Measurements from ENCODE around the gene CRNKL1.

CRNKL1 gene

GRCh38 chr20:20024942-20025341, 27.3 kb downstream of the CRNKL1 start:
- Histone ChIP-seq H3K9ac (ENCODE audit: low read depth in 1 of 2, low read length in 2 of 2) (no peak overlapping the region), H3K9me3 (ENCODE audit: control insufficient read depth in 1 of 2, low read length in 2 of 2) (no peaks in the 10 kb centered on the region), H3K4me1 (ENCODE audit: control insufficient read depth in 1 of 2, insufficient read depth in 2 of 2, low read length in 2 of 2) (peaks cover 0 to 8% of the 10 kb centered on the region in 2 donors), H3K36me3 (ENCODE audit: control insufficient read depth in 1 of 2, insufficient read depth in 2 of 2, low read length in 2 of 2) (peaks cover 5 to 32% of the 10 kb centered on the region in 2 donors), H3K27me3 (ENCODE audit: control insufficient read depth in 1 of 2, insufficient read depth in 2 of 2, low read length in 2 of 2) (no peaks in the 10 kb centered on the region), H3K4me3 (ENCODE audit: low read depth in 1 of 2, low read length in 2 of 2) (no peak overlapping the region), H3K27ac (ENCODE audit: low read depth, low read length) (no peak overlapping the region)

- Histone ChIP-seq H3K4me1 (ENCODE audit: control insufficient read depth in 1 of 2, insufficient read depth in 2 of 2, low read length in 2 of 2) (peaks cover 4 to 16% of the 10 kb centered on the region in 2 donors), H3K9me3 (ENCODE audit: control insufficient read depth in 1 of 2, low read length in 2 of 2) (no peaks in the 10 kb centered on the region), H3K27me3 (ENCODE audit: control insufficient read depth in 1 of 2, insufficient read depth in 2 of 2, low read length in 2 of 2) (no peaks in the 10 kb centered on the region), H3K9ac (ENCODE audit: low read depth in 1 of 2, low read length in 2 of 2) (no peak overlapping the region), H3K36me3 (ENCODE audit: control insufficient read depth in 1 of 2, insufficient read depth in 2 of 2, low read length in 2 of 2) (peaks cover 5 to 29% of the 10 kb centered on the region in 2 donors), H3K4me3 (ENCODE audit: low read depth in 1 of 2, low read length in 2 of 2) (no peak overlapping the region), H3K27ac (ENCODE audit: low read depth, low read length) (no peak overlapping the region)
Measured at GRCh38 chr20:20023395-20023794, 28.9 kb downstream of the CRNKL1 start.

- H3K9ac ChIP-seq (ENCODE audit: low read depth in 1 of 2, low read length in 2 of 2), result no peak overlapping the region
- H3K4me1 ChIP-seq (ENCODE audit: control insufficient read depth in 1 of 2, insufficient read depth in 2 of 2, low read length in 2 of 2), result peaks cover 10 to 25% of the 10 kb centered on the region in 2 donors
- H3K9me3 ChIP-seq (ENCODE audit: control insufficient read depth in 1 of 2, low read length in 2 of 2), result no peaks in the 10 kb centered on the region
- H3K4me3 ChIP-seq (ENCODE audit: low read depth in 1 of 2, low read length in 2 of 2), result no peak overlapping the region
- no peaks in the 10 kb centered on the region for H3K27me3 ChIP-seq (ENCODE audit: control insufficient read depth in 1 of 2, insufficient read depth in 2 of 2, low read length in 2 of 2)
- no peak overlapping the region for H3K27ac ChIP-seq (ENCODE audit: low read depth, low read length)
- H3K36me3 ChIP-seq (ENCODE audit: control insufficient read depth in 1 of 2, insufficient read depth in 2 of 2, low read length in 2 of 2), result peaks cover 5 to 29% of the 10 kb centered on the region in 2 donors
Measured at GRCh38 chr20:20022498-20022897, 29.8 kb downstream of the CRNKL1 start.

GRCh38 chr20:20021835-20022234, 30.4 kb downstream of the CRNKL1 start:
- Histone ChIP-seq H3K9me3 (ENCODE audit: control insufficient read depth in 1 of 2, low read length in 2 of 2) (no peaks in the 10 kb centered on the region), H3K9ac (ENCODE audit: low read depth in 1 of 2, low read length in 2 of 2) (no peak overlapping the region), H3K4me3 (ENCODE audit: low read depth in 1 of 2, low read length in 2 of 2) (no peak overlapping the region), H3K36me3 (ENCODE audit: control insufficient read depth in 1 of 2, insufficient read depth in 2 of 2, low read length in 2 of 2) (peaks cover 5 to 27% of the 10 kb centered on the region in 2 donors), H3K27ac (ENCODE audit: low read depth, low read length) (no peak overlapping the region), H3K4me1 (ENCODE audit: control insufficient read depth in 1 of 2, insufficient read depth in 2 of 2, low read length in 2 of 2) (peaks cover 10 to 25% of the 10 kb centered on the region in 2 donors), H3K27me3 (ENCODE audit: control insufficient read depth in 1 of 2, insufficient read depth in 2 of 2, low read length in 2 of 2) (no peaks in the 10 kb centered on the region)

- peaks cover 10 to 25% of the 10 kb centered on the region in 2 donors for H3K4me1 ChIP-seq (ENCODE audit: control insufficient read depth in 1 of 2, insufficient read depth in 2 of 2, low read length in 2 of 2)
- peaks cover 5 to 20% of the 10 kb centered on the region in 2 donors for H3K36me3 ChIP-seq (ENCODE audit: control insufficient read depth in 1 of 2, insufficient read depth in 2 of 2, low read length in 2 of 2)
- H3K4me3 ChIP-seq (ENCODE audit: low read depth in 1 of 2, low read length in 2 of 2), result no peak overlapping the region
- H3K9ac ChIP-seq (ENCODE audit: low read depth in 1 of 2, low read length in 2 of 2), result no peak overlapping the region
- H3K9me3 ChIP-seq (ENCODE audit: control insufficient read depth in 1 of 2, low read length in 2 of 2), result no peaks in the 10 kb centered on the region
- no peaks in the 10 kb centered on the region for H3K27me3 ChIP-seq (ENCODE audit: control insufficient read depth in 1 of 2, insufficient read depth in 2 of 2, low read length in 2 of 2)
- H3K27ac ChIP-seq (ENCODE audit: low read depth, low read length), result no peak overlapping the region
Measured at GRCh38 chr20:20020908-20021307, 31.4 kb downstream of the CRNKL1 start.

GRCh38 chr20:20019123-20019522, 33.1 kb downstream of the CRNKL1 start:
- peaks cover 0 to 8% of the 10 kb centered on the region in 2 donors for H3K36me3 ChIP-seq (ENCODE audit: control insufficient read depth in 1 of 2, insufficient read depth in 2 of 2, low read length in 2 of 2)
- peaks cover 10 to 25% of the 10 kb centered on the region in 2 donors for H3K4me1 ChIP-seq (ENCODE audit: control insufficient read depth in 1 of 2, insufficient read depth in 2 of 2, low read length in 2 of 2)
- H3K27me3 ChIP-seq (ENCODE audit: control insufficient read depth in 1 of 2, insufficient read depth in 2 of 2, low read length in 2 of 2), result no peaks in the 10 kb centered on the region
- no peak overlapping the region for H3K27ac ChIP-seq (ENCODE audit: low read depth, low read length)
- H3K9me3 ChIP-seq (ENCODE audit: control insufficient read depth in 1 of 2, low read length in 2 of 2), result no peaks in the 10 kb centered on the region
- H3K4me3 ChIP-seq (ENCODE audit: low read depth in 1 of 2, low read length in 2 of 2), result no peak overlapping the region
- no peak overlapping the region for H3K9ac ChIP-seq (ENCODE audit: low read depth in 1 of 2, low read length in 2 of 2)

GRCh38 chr20:20018366-20018765, 33.9 kb downstream of the CRNKL1 start:
- Histone ChIP-seq H3K36me3 (ENCODE audit: control insufficient read depth in 1 of 2, insufficient read depth in 2 of 2, low read length in 2 of 2) (peaks cover 0 to 7% of the 10 kb centered on the region in 2 donors), H3K27ac (ENCODE audit: low read depth, low read length) (no peak overlapping the region), H3K9ac (ENCODE audit: low read depth in 1 of 2, low read length in 2 of 2) (peak overlapping the region in 1 of 2 donors; percentile 78)

GRCh38 chr20:20017844-20018185, 34.5 kb downstream of the CRNKL1 start:
- H3K36me3 ChIP-seq (ENCODE audit: control insufficient read depth in 1 of 2, insufficient read depth in 2 of 2, low read length in 2 of 2), result peaks cover 0 to 4% of the 10 kb centered on the region in 2 donors
- peaks cover 10 to 23% of the 10 kb centered on the region in 2 donors for H3K4me1 ChIP-seq (ENCODE audit: control insufficient read depth in 1 of 2, insufficient read depth in 2 of 2, low read length in 2 of 2)
- H3K27ac ChIP-seq (ENCODE audit: low read depth, low read length), result no peak overlapping the region
- H3K9ac ChIP-seq (ENCODE audit: low read depth in 1 of 2, low read length in 2 of 2), result peak overlapping the region; percentile 78 to 83
- H3K27me3 ChIP-seq (ENCODE audit: control insufficient read depth in 1 of 2, insufficient read depth in 2 of 2, low read length in 2 of 2), result no peaks in the 10 kb centered on the region
- H3K9me3 ChIP-seq (ENCODE audit: control insufficient read depth in 1 of 2, low read length in 2 of 2), result no peaks in the 10 kb centered on the region
- H3K4me3 ChIP-seq (ENCODE audit: low read depth in 1 of 2, low read length in 2 of 2), result peak overlapping the region; percentile 80 to 90

More at GRCh38 chr20:20018366-20018765, 33.9 kb downstream of the CRNKL1 start:
- Histone ChIP-seq H3K4me3 (ENCODE audit: low read depth in 1 of 2, low read length in 2 of 2) (peak overlapping the region; percentile 80 to 90), H3K9me3 (ENCODE audit: control insufficient read depth in 1 of 2, low read length in 2 of 2) (no peaks in the 10 kb centered on the region), H3K27me3 (ENCODE audit: control insufficient read depth in 1 of 2, insufficient read depth in 2 of 2, low read length in 2 of 2) (no peaks in the 10 kb centered on the region), H3K4me1 (ENCODE audit: control insufficient read depth in 1 of 2, insufficient read depth in 2 of 2, low read length in 2 of 2) (peaks cover 10 to 25% of the 10 kb centered on the region in 2 donors)

- H3K27me3 ChIP-seq (ENCODE audit: control insufficient read depth in 1 of 2, insufficient read depth in 2 of 2, low read length in 2 of 2), result no peaks in the 10 kb centered on the region
- peak within 1 kb of the TSS; percentile 80 to 90 for H3K4me3 ChIP-seq (ENCODE audit: low read depth in 1 of 2, low read length in 2 of 2)
- H3K9ac ChIP-seq (ENCODE audit: low read depth in 1 of 2, low read length in 2 of 2), result peak within 1 kb of the TSS; percentile 78 to 83
- H3K4me1 ChIP-seq (ENCODE audit: control insufficient read depth in 1 of 2, insufficient read depth in 2 of 2, low read length in 2 of 2), result peaks cover 10 to 20% of the 10 kb centered on the region in 2 donors
- peak within 1 kb of the TSS; percentile 47 for H3K27ac ChIP-seq (ENCODE audit: low read depth, low read length)
- H3K36me3 ChIP-seq (ENCODE audit: control insufficient read depth in 1 of 2, insufficient read depth in 2 of 2, low read length in 2 of 2), result no peaks in the 10 kb centered on the region
- no peaks in the 10 kb centered on the region for H3K9me3 ChIP-seq (ENCODE audit: control insufficient read depth in 1 of 2, low read length in 2 of 2)
Measured at GRCh38 chr20:20017001-20017843, 35.0 kb downstream of the CRNKL1 start, which contains the start of gene NAA20. TSS of gene NAA20 (plus strand) at chr20:20017362. CDS start at chr20:20017397, 35 bp downstream.

GRCh38 chr20:20014659-20015058, 37.6 kb downstream of the CRNKL1 start:
- no peak overlapping the region for H3K27ac ChIP-seq (ENCODE audit: low read depth, low read length)
- no peaks in the 10 kb centered on the region for H3K36me3 ChIP-seq (ENCODE audit: control insufficient read depth in 1 of 2, insufficient read depth in 2 of 2, low read length in 2 of 2)
- no peaks in the 10 kb centered on the region for H3K9me3 ChIP-seq (ENCODE audit: control insufficient read depth in 1 of 2, low read length in 2 of 2)
- no peak overlapping the region for H3K9ac ChIP-seq (ENCODE audit: low read depth in 1 of 2, low read length in 2 of 2)
- no peak overlapping the region for H3K4me3 ChIP-seq (ENCODE audit: low read depth in 1 of 2, low read length in 2 of 2)
- no peaks in the 10 kb centered on the region for H3K27me3 ChIP-seq (ENCODE audit: control insufficient read depth in 1 of 2, insufficient read depth in 2 of 2, low read length in 2 of 2)
- peaks cover 10 to 16% of the 10 kb centered on the region in 2 donors for H3K4me1 ChIP-seq (ENCODE audit: control insufficient read depth in 1 of 2, insufficient read depth in 2 of 2, low read length in 2 of 2)

Measured in duodenal mucosa (tissue), 2 donors.